Keratinocyte (primary cell): ENCODE data around the gene PRSS50. TPM values are rescaled to one million over a fixed set of nuclear protein-coding genes. Genes with fewer than 3 reads are reported as not detected.
"Not testable (repeated sequence)": the region's sequence is repeated elsewhere in the genome, so short reads cannot be mapped to it uniquely, and the experiment has no call there.

Experiments used
- DNase-seq: peaks from one replicate; pipeline ENCODE4 v3.0.0-alpha.2; 2011; ENCODE audit warnings: low read depth, missing footprints, low spot score
- FAIRE-seq: peaks from 2 replicates; lab custom pipeline; 2011; peaks lifted over from hg19 to GRCh38; lab: Jason Lieb, UNC
- H2AFZ ChIP-seq: 2 replicates; pipeline ENCODE4 v1.6.0; 2012; ENCODE audit warnings: low read length, control low read depth, inconsistent platforms; ENCODE audit not compliant: control insufficient read depth
- H3K27ac ChIP-seq: 2 replicates; pipeline ENCODE4 v1.5.1; 2011; ENCODE audit warnings: low read length; ENCODE audit not compliant: control insufficient read depth, insufficient read depth
- H3K27me3 ChIP-seq: 3 replicates; pipeline ENCODE4 v1.6.0; 2011; ENCODE audit warnings: low read length; ENCODE audit not compliant: control insufficient read depth, insufficient read depth; ENCODE audit errors: extremely low read depth
- H3K36me3 ChIP-seq, 2 experiments: 2 replicates in 1 of 2; 3 replicates in 1 of 2; pipeline ENCODE4 v1.5.1; 2011; ENCODE audit warnings: low read length in 2 of 2, mild to moderate bottlenecking in 1 of 2; ENCODE audit not compliant: control insufficient read depth in 2 of 2, insufficient read depth in 2 of 2; ENCODE audit errors: extremely low read depth in 1 of 2
- H3K4me1 ChIP-seq: 3 replicates; pipeline ENCODE4 v1.5.1; 2011; ENCODE audit warnings: low read length; ENCODE audit not compliant: control insufficient read depth, insufficient read depth; ENCODE audit errors: extremely low read depth
- H3K4me2 ChIP-seq: 3 replicates; pipeline ENCODE4 v1.6.0; 2011; ENCODE audit warnings: low read depth, low read length; ENCODE audit not compliant: control insufficient read depth, insufficient read depth; ENCODE audit errors: extremely low read depth
- H3K4me3 ChIP-seq, 3 experiments: fragments of 200-600 bp in 1 of 3; sonication (generic) in 1 of 3; 2 replicates in 2 of 3; 3 replicates in 1 of 3; pipeline ENCODE4 v1.5.1; 2011 to 2016; ENCODE audit warnings: low read length in 3 of 3, mild to moderate bottlenecking in 3 of 3, control low read depth in 2 of 3, inconsistent platforms in 1 of 3, low read depth in 1 of 3, mixed read lengths in 1 of 3, mixed run types in 1 of 3, moderate library complexity in 1 of 3; ENCODE audit not compliant: control insufficient read depth in 2 of 3, insufficient read depth in 2 of 3; ENCODE audit errors: extremely low read depth in 1 of 3
- H3K79me2 ChIP-seq: 2 replicates; pipeline ENCODE4 v1.6.0; 2012; ENCODE audit warnings: low read length; ENCODE audit not compliant: control insufficient read depth, insufficient read depth
- H3K9ac ChIP-seq: 3 replicates; pipeline ENCODE4 v1.6.0; 2011; ENCODE audit warnings: low read length; ENCODE audit not compliant: control insufficient read depth, insufficient read depth; ENCODE audit errors: extremely low read depth
- H3K9me1 ChIP-seq: 3 replicates; pipeline ENCODE4 v1.6.0; 2011; ENCODE audit warnings: low read length; ENCODE audit not compliant: control insufficient read depth, insufficient read depth; ENCODE audit errors: extremely low read depth
- H3K9me3 ChIP-seq: 2 replicates; pipeline ENCODE4 v1.5.1; 2012; ENCODE audit warnings: low read depth, low read length; ENCODE audit not compliant: control insufficient read depth
- H4K20me1 ChIP-seq: 3 replicates; pipeline ENCODE4 v1.6.0; 2011; ENCODE audit warnings: low read length; ENCODE audit not compliant: control insufficient read depth, insufficient read depth; ENCODE audit errors: extremely low read depth
- EZH2 ChIP-seq: IDR thresholded peaks from one replicate; pipeline ENCODE4 v1.6.1; 2012; ENCODE audit warnings: inconsistent platforms, mild to moderate bottlenecking, low read length, moderate library complexity
- dilution Hi-C: fragments of 300-500 bp; cut with MboI; formaldehyde crosslinking; loops from one replicate; pipeline ENCODE4 v1.7.0; 2020; ENCODE audit warnings: low sequenced_read_pairs; ENCODE audit not compliant: extremely low pct_ligation_motif_present
- polyA plus RNA-seq, 5 experiments: library from polyadenylated mRNA; depleted of rRNA in 3 of 5; stranded (reverse) in 3 of 5; stranded (forward) in 1 of 5; unstranded in 1 of 5; fragments of >200 nt; gene quantifications; 1 replicate in 1 of 5; 2 replicates in 3 of 5; 3 replicates in 1 of 5; pipeline versions ENCODE4 v1.2.1 to v1.2.3, GENCODE V29; 2011 to 2012; ENCODE audit warnings: missing spikeins in 2 of 5, low read depth in 1 of 5, low replicate concordance in 1 of 5
- TF ChIP-seq, protein P1 (sequence below), 3 experiments: IDR thresholded peaks in 1 of 3; conservative IDR thresholded peaks in 1 of 3; optimal IDR thresholded peaks in 1 of 3; 2 replicates in 2 of 3; 3 replicates in 1 of 3; pipeline versions ENCODE3 to v1.5.1; 2011; ENCODE audit warnings: low read length in 3 of 3, mild to moderate bottlenecking in 3 of 3, moderate library complexity in 2 of 3, control low read depth in 1 of 3, inconsistent platforms in 1 of 3; ENCODE audit not compliant: insufficient read depth in 2 of 3; ENCODE audit errors: extremely low read depth in 1 of 3

Gene PRSS50
- polyA plus RNA-seq, 1 donor (not counting 4 experiments of a cell fraction or from before 2014, with no cell fraction given): not detected

DNA sequence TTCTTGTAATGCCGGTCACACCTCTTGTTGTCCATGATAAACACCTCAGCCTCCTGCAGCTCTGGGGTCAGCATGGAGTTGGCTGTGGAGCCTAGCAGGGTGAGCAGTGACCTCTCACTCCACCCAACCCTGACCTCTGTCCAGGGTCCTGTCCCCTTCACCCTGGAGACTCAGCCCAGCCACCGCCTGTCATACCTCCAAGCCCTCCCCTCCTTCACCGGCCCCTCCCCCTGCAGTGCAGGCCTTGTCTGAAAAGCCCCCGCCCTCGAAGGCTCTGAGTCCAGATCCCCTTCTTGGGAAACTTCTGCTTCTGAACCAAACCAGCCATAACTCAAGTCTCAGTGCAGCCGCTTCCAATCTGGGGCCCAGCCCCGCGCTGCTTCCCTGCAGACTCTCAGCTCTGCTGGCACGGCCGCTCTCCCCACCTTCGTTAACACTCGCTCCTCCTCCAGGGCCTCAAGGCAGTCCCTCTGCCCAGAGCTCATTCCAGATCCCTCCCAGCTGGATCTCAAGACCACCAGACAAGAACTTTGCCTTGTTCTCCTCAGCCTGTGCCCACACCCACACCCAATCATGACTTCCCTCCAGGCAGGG, 25.4 kb upstream of the PRSS50 start:
- Histone ChIP-seq H3K27me3 (no peaks in the 10 kb centered on the region), H3K36me3 (no peaks in the 10 kb centered on the region), H3K79me2 (no peaks in the 10 kb centered on the region), H4K20me1 (no peaks in the 10 kb centered on the region), H2AFZ (no peak overlapping the region), H3K9ac (no peak overlapping the region), H3K4me1 (no peaks in the 10 kb centered on the region), H3K9me3 (no peaks in the 10 kb centered on the region), H3K4me3 (no peak overlapping the region), H3K4me2 (no peak overlapping the region), H3K27ac (no peak overlapping the region), H3K9me1 (no peaks in the 10 kb centered on the region)
- dilution Hi-C loops: no loop called here
- DNase-seq (no peak), FAIRE-seq (no peak)
- TF ChIP-seq, protein P1, sequence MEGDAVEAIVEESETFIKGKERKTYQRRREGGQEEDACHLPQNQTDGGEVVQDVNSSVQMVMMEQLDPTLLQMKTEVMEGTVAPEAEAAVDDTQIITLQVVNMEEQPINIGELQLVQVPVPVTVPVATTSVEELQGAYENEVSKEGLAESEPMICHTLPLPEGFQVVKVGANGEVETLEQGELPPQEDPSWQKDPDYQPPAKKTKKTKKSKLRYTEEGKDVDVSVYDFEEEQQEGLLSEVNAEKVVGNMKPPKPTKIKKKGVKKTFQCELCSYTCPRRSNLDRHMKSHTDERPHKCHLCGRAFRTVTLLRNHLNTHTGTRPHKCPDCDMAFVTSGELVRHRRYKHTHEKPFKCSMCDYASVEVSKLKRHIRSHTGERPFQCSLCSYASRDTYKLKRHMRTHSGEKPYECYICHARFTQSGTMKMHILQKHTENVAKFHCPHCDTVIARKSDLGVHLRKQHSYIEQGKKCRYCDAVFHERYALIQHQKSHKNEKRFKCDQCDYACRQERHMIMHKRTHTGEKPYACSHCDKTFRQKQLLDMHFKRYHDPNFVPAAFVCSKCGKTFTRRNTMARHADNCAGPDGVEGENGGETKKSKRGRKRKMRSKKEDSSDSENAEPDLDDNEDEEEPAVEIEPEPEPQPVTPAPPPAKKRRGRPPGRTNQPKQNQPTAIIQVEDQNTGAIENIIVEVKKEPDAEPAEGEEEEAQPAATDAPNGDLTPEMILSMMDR (optimal IDR thresholded peaks at IDR 0.05 in 1 of 3, IDR thresholded peaks at IDR 0.05 in 1 of 3, conservative IDR thresholded peaks at IDR 0.05 in 1 of 3; ENCODE audit: extremely low read depth in 1 of 3, insufficient read depth in 2 of 3, low read length in 3 of 3): no peak
- TF ChIP-seq EZH2: no peak

DNA sequence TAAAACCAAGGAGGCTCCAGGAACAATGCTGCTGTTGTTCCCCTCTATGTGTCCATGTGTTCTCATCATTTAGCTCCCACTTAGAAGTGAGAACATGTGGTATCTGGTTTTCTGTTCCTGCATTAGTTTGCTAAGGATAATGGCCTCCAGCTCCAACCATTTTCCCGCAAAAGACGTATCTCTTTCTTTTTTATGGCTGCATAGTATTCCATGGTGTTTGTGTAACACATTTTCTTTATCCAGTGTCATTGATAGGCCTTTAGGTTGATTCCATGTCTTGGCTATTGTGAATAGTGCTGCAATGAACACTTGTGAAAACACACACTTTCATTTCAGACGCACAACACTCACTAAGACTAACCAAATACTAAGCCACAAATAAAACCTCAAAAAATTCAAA, 21.9 kb upstream of the PRSS50 start:
- H3K36me3 ChIP-seq, H3K4me2 ChIP-seq, H4K20me1 ChIP-seq, H3K9me3 ChIP-seq, H3K9me1 ChIP-seq, dilution Hi-C loops, H3K27ac ChIP-seq, H3K27me3 ChIP-seq, DNase-seq, H3K9ac ChIP-seq, H3K4me3 ChIP-seq, H3K79me2 ChIP-seq, H3K4me1 ChIP-seq, FAIRE-seq, H2AFZ ChIP-seq: not testable (repeated sequence)

DNA sequence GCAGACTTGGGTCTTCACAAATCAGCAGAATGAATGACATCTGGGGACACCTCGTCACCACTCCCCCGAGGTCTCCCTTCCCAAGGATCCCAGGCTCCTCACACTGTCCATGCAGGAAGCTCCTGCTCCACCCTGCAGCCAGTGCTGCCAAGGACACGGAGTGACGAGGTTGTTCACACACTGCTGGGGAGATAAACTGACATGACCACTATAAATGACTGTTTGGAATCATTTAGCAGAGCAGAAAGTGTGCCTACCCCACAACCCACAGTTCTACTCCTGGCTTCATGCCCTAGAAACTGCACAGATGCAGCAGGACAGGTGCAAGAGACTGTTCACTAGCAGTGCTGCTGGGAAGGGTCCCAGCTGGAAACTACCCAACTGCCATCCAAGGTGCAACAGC, 19.7 kb upstream of the PRSS50 start:
- H3K9ac ChIP-seq: no peak overlapping the region
- no peaks in the 10 kb centered on the region for H3K9me3 ChIP-seq
- DNase-seq (no peak), FAIRE-seq (no peak)
- peaks cover 8% of the 10 kb centered on the region for H3K27me3 ChIP-seq
- dilution Hi-C loops: no loop called here
- no peaks in the 10 kb centered on the region for H3K36me3 ChIP-seq
- TF ChIP-seq EZH2: no peak
- TF ChIP-seq, protein P1 (optimal IDR thresholded peaks at IDR 0.05 in 1 of 3, IDR thresholded peaks at IDR 0.05 in 1 of 3, conservative IDR thresholded peaks at IDR 0.05 in 1 of 3; ENCODE audit: extremely low read depth in 1 of 3, insufficient read depth in 2 of 3, low read length in 3 of 3): no peak
- no peaks in the 10 kb centered on the region for H3K4me1 ChIP-seq
- H3K4me3 ChIP-seq: no peak overlapping the region
- no peak overlapping the region for H3K27ac ChIP-seq
- H3K79me2 ChIP-seq: no peaks in the 10 kb centered on the region
- no peak overlapping the region for H2AFZ ChIP-seq
- H3K4me2 ChIP-seq: no peak overlapping the region
- no peaks in the 10 kb centered on the region for H4K20me1 ChIP-seq
- no peaks in the 10 kb centered on the region for H3K9me1 ChIP-seq
